Measurements from ENCODE around the gene SLC24A5.

Gene SLC24A5

DNA sequence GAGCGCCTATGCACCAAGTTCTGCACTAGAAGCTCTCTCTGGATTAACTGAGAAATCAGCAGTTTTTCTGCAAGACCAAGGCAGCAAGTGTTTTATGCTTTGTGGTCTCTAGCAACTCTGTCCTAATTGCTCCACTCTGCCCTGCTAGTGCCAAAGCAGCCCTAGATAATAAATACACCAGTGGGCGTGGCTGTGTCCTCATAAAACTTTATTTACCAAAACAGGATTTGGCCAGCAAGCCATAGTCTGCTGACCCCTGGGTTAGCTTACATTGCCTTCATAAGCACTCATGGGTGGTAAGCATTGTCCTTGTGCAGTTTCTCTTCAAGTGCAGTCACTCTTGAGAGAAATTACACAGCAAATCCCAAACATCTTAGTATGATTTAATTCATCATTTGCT lies 30.7 kb upstream of the SLC24A5 start:
- Histone ChIP-seq H3K4me3 (ENCODE audit: low read length in 2 of 2) (no peak overlapping the region), H3K9ac (ENCODE audit: low read length in 2 of 2) (no peak overlapping the region), H3K27ac (ENCODE audit: low read length) (no peak overlapping the region), H3K27me3 (ENCODE audit: control insufficient read depth in 1 of 2, insufficient read depth in 2 of 2, low read length in 2 of 2) (no peaks in the 10 kb centered on the region), H3K4me1 (ENCODE audit: control insufficient read depth, insufficient read depth, low read length) (peaks cover 13% of the 10 kb centered on the region), H3K9me3 (ENCODE audit: control insufficient read depth in 2 of 2, low read length in 2 of 2) (no peaks in the 10 kb centered on the region), H3K36me3 (ENCODE audit: control insufficient read depth in 2 of 2, insufficient read depth in 2 of 2, low read length in 2 of 2) (no peaks in the 10 kb centered on the region)

- H3K27me3 ChIP-seq (ENCODE audit: control insufficient read depth in 1 of 2, insufficient read depth in 2 of 2, low read length in 2 of 2), result no peaks in the 10 kb centered on the region
- H3K9ac ChIP-seq (ENCODE audit: low read length in 2 of 2), result no peak overlapping the region
- H3K4me1 ChIP-seq (ENCODE audit: control insufficient read depth, insufficient read depth, low read length), result peaks cover 9% of the 10 kb centered on the region
- no peaks in the 10 kb centered on the region for H3K36me3 ChIP-seq (ENCODE audit: control insufficient read depth in 2 of 2, insufficient read depth in 2 of 2, low read length in 2 of 2)
- no peaks in the 10 kb centered on the region for H3K9me3 ChIP-seq (ENCODE audit: control insufficient read depth in 2 of 2, low read length in 2 of 2)
- H3K27ac ChIP-seq (ENCODE audit: low read length), result no peak overlapping the region
- no peak overlapping the region for H3K4me3 ChIP-seq (ENCODE audit: low read length in 2 of 2)
Observed at GRCh38 chr15:48090666-48091065, 30.1 kb upstream of the SLC24A5 start.

DNA sequence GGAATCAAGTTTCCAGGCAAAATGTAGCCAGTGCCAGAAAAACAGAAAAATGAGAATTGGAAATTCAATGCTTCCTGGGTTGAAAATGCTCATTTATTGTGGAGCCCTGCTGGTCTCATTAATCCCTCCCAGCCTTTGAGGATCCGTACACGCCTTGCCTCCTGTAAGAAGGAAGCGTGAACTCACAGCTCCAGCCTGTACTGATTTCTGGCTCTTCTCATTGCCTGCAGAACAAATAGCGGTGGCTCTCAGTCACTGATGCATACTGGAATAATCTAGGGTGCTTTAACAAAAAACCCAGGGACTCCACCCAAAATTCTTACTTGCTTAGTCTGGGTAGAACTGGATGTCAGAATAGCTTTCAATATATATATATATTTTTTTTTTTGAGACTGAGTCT lies 29.3 kb upstream of the SLC24A5 start:
- no peak overlapping the region for H3K9ac ChIP-seq (ENCODE audit: low read length in 2 of 2)
- no peaks in the 10 kb centered on the region for H3K36me3 ChIP-seq (ENCODE audit: control insufficient read depth in 2 of 2, insufficient read depth in 2 of 2, low read length in 2 of 2)
- no peaks in the 10 kb centered on the region for H3K9me3 ChIP-seq (ENCODE audit: control insufficient read depth in 2 of 2, low read length in 2 of 2)
- H3K27me3 ChIP-seq (ENCODE audit: control insufficient read depth in 1 of 2, insufficient read depth in 2 of 2, low read length in 2 of 2), result no peaks in the 10 kb centered on the region
- H3K27ac ChIP-seq (ENCODE audit: low read length), result no peak overlapping the region
- peaks cover 7% of the 10 kb centered on the region for H3K4me1 ChIP-seq (ENCODE audit: control insufficient read depth, insufficient read depth, low read length)
- no peak overlapping the region for H3K4me3 ChIP-seq (ENCODE audit: low read length in 2 of 2)

GRCh38 chr15:48096355-48096786 lies 24.4 kb upstream of the SLC24A5 start:
- no peaks in the 10 kb centered on the region for H3K36me3 ChIP-seq (ENCODE audit: control insufficient read depth in 2 of 2, insufficient read depth in 2 of 2, low read length in 2 of 2)
- no peak overlapping the region for H3K9ac ChIP-seq (ENCODE audit: low read length in 2 of 2)
- no peaks in the 10 kb centered on the region for H3K27me3 ChIP-seq (ENCODE audit: control insufficient read depth in 1 of 2, insufficient read depth in 2 of 2, low read length in 2 of 2)
- no peak overlapping the region for H3K27ac ChIP-seq (ENCODE audit: low read length)
- H3K4me3 ChIP-seq (ENCODE audit: low read length in 2 of 2), result no peak overlapping the region
- no peaks in the 10 kb centered on the region for H3K4me1 ChIP-seq (ENCODE audit: control insufficient read depth, insufficient read depth, low read length)
- H3K9me3 ChIP-seq (ENCODE audit: control insufficient read depth in 2 of 2, low read length in 2 of 2), result no peaks in the 10 kb centered on the region

DNA sequence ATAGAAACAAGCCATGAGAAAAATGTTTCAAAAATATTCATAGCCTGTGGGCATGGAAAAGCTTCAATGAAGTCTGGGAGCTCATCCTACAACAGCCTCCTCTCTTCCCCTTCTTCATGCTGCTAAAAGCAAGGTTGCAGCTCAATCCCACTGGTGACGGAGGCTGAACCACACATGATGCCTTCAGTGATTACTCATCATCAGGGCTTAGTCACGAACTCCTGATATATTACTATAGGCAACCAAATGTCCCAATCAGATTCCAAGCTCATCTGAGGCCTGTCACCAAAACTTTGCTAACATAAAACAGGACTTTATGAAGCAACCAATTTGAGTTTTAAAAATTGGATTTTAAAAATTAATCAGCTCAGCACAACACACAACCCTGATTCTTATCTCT lies 24.0 kb upstream of the SLC24A5 start:
- Histone ChIP-seq H3K9ac (ENCODE audit: low read length in 2 of 2) (no peak overlapping the region), H3K27ac (ENCODE audit: low read length) (no peak overlapping the region), H3K36me3 (ENCODE audit: control insufficient read depth in 2 of 2, insufficient read depth in 2 of 2, low read length in 2 of 2) (no peaks in the 10 kb centered on the region), H3K27me3 (ENCODE audit: control insufficient read depth in 1 of 2, insufficient read depth in 2 of 2, low read length in 2 of 2) (no peaks in the 10 kb centered on the region), H3K9me3 (ENCODE audit: control insufficient read depth in 2 of 2, low read length in 2 of 2) (no peaks in the 10 kb centered on the region), H3K4me1 (ENCODE audit: control insufficient read depth, insufficient read depth, low read length) (no peaks in the 10 kb centered on the region), H3K4me3 (ENCODE audit: low read length in 2 of 2) (no peak overlapping the region)

DNA sequence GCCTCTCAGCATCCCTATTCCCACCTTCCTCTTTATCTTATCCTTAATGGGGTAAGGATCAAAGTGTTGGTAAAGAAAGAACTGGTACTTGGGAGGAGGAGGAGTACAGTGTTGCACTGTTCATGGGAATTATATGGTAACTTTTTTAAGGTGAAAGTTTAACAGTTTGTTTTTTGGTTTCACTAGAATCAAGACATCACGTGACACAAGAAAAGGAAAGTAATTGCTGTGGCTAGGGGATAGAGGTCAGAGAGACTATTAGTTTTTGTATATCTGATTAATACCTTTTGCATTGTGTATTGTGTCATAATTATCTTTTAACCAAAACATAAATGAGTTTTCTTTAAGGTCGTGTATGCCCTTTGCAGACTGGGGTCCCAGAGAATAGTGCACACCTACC lies 23.5 kb upstream of the SLC24A5 start:
- H3K27me3 ChIP-seq (ENCODE audit: control insufficient read depth in 1 of 2, insufficient read depth in 2 of 2, low read length in 2 of 2), result no peaks in the 10 kb centered on the region
- H3K9me3 ChIP-seq (ENCODE audit: control insufficient read depth in 2 of 2, low read length in 2 of 2), result no peaks in the 10 kb centered on the region
- H3K4me3 ChIP-seq (ENCODE audit: low read length in 2 of 2), result no peak overlapping the region
- no peak overlapping the region for H3K9ac ChIP-seq (ENCODE audit: low read length in 2 of 2)
- no peaks in the 10 kb centered on the region for H3K36me3 ChIP-seq (ENCODE audit: control insufficient read depth in 2 of 2, insufficient read depth in 2 of 2, low read length in 2 of 2)
- no peaks in the 10 kb centered on the region for H3K4me1 ChIP-seq (ENCODE audit: control insufficient read depth, insufficient read depth, low read length)
- no peak overlapping the region for H3K27ac ChIP-seq (ENCODE audit: low read length)

DNA sequence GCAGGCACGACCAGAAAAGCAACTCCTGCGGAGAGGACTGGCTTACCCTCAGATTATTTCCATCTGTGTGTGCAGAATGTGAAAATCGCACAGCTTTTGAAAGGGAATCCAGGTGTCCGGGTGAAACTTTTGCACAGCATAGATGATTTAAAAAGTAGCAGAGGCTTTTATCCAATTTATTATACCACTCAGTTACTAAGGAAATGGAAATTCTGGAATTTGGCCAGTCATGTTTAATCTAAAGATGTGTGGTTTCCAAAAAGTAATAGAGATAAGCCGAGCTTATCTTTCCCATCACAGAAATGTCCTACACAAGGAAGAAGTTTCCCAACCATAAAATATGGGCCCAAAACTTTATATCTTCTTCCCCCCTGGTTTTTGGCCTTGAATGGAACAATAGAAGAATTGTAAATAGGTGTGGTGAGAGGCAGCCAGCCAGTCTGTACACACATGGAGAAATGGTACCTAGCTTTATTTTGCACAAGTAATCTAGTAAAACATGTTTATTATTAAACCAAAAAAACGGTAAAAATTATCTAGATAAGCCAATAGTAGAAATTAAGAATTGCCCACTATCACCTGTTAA lies 19.3 kb upstream of the SLC24A5 start:
- no peak overlapping the region for H3K27ac ChIP-seq (ENCODE audit: low read length)
- H3K4me1 ChIP-seq (ENCODE audit: control insufficient read depth, insufficient read depth, low read length), result no peaks in the 10 kb centered on the region
- H3K9ac ChIP-seq (ENCODE audit: low read length in 2 of 2), result no peak overlapping the region
- H3K9me3 ChIP-seq (ENCODE audit: control insufficient read depth in 2 of 2, low read length in 2 of 2), result no peaks in the 10 kb centered on the region
- H3K4me3 ChIP-seq (ENCODE audit: low read length in 2 of 2), result no peak overlapping the region
- no peaks in the 10 kb centered on the region for H3K36me3 ChIP-seq (ENCODE audit: control insufficient read depth in 2 of 2, insufficient read depth in 2 of 2, low read length in 2 of 2)
- no peaks in the 10 kb centered on the region for H3K27me3 ChIP-seq (ENCODE audit: control insufficient read depth in 1 of 2, insufficient read depth in 2 of 2, low read length in 2 of 2)

DNA sequence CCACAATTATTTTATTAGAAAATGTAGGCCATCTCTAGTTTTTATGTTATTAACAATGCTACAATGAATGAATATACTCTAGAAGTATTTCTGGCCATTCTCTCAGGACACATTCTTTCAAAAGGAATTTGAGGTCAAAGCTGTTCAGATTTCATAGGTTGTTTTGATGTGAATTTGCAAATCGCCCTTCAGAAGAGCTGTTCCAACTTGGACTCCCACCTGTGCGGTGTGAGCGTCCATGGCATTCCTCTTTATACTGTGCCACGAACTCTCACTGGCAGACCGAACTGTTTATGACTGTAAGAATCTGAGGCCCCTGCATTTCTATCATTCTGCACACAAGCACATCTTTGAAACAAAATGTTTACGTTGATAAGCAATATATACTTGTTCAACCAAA lies 18.6 kb upstream of the SLC24A5 start:
- Histone ChIP-seq H3K4me3 (ENCODE audit: low read length in 2 of 2) (no peak overlapping the region), H3K27ac (ENCODE audit: low read length) (no peak overlapping the region), H3K4me1 (ENCODE audit: control insufficient read depth, insufficient read depth, low read length) (no peaks in the 10 kb centered on the region), H3K9ac (ENCODE audit: low read length in 2 of 2) (no peak overlapping the region), H3K36me3 (ENCODE audit: control insufficient read depth in 2 of 2, insufficient read depth in 2 of 2, low read length in 2 of 2) (no peaks in the 10 kb centered on the region), H3K27me3 (ENCODE audit: control insufficient read depth in 1 of 2, insufficient read depth in 2 of 2, low read length in 2 of 2) (no peaks in the 10 kb centered on the region), H3K9me3 (ENCODE audit: control insufficient read depth in 2 of 2, low read length in 2 of 2) (no peaks in the 10 kb centered on the region)

- Histone ChIP-seq H3K27ac (ENCODE audit: low read length) (no peak overlapping the region), H3K9ac (ENCODE audit: low read length in 2 of 2) (no peak overlapping the region), H3K4me1 (ENCODE audit: control insufficient read depth, insufficient read depth, low read length) (no peaks in the 10 kb centered on the region), H3K27me3 (ENCODE audit: control insufficient read depth in 1 of 2, insufficient read depth in 2 of 2, low read length in 2 of 2) (no peaks in the 10 kb centered on the region), H3K4me3 (ENCODE audit: low read length in 2 of 2) (peak overlapping the region in 1 of 2 donors; percentile 31), H3K9me3 (ENCODE audit: control insufficient read depth in 2 of 2, low read length in 2 of 2) (no peaks in the 10 kb centered on the region), H3K36me3 (ENCODE audit: control insufficient read depth in 2 of 2, insufficient read depth in 2 of 2, low read length in 2 of 2) (no peaks in the 10 kb centered on the region)
Observed at GRCh38 chr15:48103647-48104046, 17.1 kb upstream of the SLC24A5 start.

- Histone ChIP-seq H3K4me1 (ENCODE audit: control insufficient read depth, insufficient read depth, low read length) (peaks cover 6% of the 10 kb centered on the region), H3K27ac (ENCODE audit: low read length) (no peak overlapping the region), H3K9ac (ENCODE audit: low read length in 2 of 2) (no peak overlapping the region), H3K36me3 (ENCODE audit: control insufficient read depth in 2 of 2, insufficient read depth in 2 of 2, low read length in 2 of 2) (no peaks in the 10 kb centered on the region), H3K27me3 (ENCODE audit: control insufficient read depth in 1 of 2, insufficient read depth in 2 of 2, low read length in 2 of 2) (no peaks in the 10 kb centered on the region), H3K4me3 (ENCODE audit: low read length in 2 of 2) (no peak overlapping the region), H3K9me3 (ENCODE audit: control insufficient read depth in 2 of 2, low read length in 2 of 2) (no peaks in the 10 kb centered on the region)
Observed at GRCh38 chr15:48105936-48106335, 14.9 kb upstream of the SLC24A5 start.

DNA sequence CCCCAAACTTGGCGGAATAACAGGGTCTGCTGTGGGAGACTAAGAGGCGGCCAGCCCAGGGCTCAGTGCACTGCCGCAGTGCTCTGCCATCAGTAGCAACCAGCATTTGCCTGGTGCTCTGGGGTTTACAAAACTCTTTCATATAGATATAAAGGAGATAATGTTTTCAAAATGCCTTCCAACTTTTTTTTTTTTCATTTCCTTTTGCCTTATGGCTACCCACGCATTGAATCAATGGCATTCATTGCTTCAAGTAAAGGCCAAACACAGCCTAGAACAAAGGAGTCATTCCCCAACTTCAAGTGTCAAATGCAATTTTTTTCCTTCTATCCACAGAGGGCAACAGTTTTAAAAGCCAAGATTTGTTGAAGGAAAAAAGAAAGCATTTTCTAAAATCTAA lies 11.6 kb upstream of the SLC24A5 start:
- no peak overlapping the region for H3K9ac ChIP-seq (ENCODE audit: low read length in 2 of 2)

More for the DNA sequence above, 11.6 kb upstream of the SLC24A5 start:
- Histone ChIP-seq H3K4me1 (ENCODE audit: control insufficient read depth, insufficient read depth, low read length) (peaks cover 6% of the 10 kb centered on the region), H3K4me3 (ENCODE audit: low read length in 2 of 2) (no peak overlapping the region), H3K27me3 (ENCODE audit: control insufficient read depth in 1 of 2, insufficient read depth in 2 of 2, low read length in 2 of 2) (no peaks in the 10 kb centered on the region), H3K36me3 (ENCODE audit: control insufficient read depth in 2 of 2, insufficient read depth in 2 of 2, low read length in 2 of 2) (no peaks in the 10 kb centered on the region), H3K27ac (ENCODE audit: low read length) (no peak overlapping the region), H3K9me3 (ENCODE audit: control insufficient read depth in 2 of 2, low read length in 2 of 2) (no peaks in the 10 kb centered on the region)

All from stomach smooth muscle (tissue), 2 donors.